HG02884 (cell line): ENCODE measurements around the gene FLOT1.
A peak's percentile ranks its signal among the peaks of the same experiment; 100 is the strongest.
"Not testable (repeated sequence)": the region's sequence is repeated elsewhere in the genome, so short reads cannot be mapped to it uniquely, and the experiment has no call there.

Source experiments
- ATAC-seq: cut with Tn5 transposase; IDR thresholded peaks from one replicate; pipeline ENCODE4 v1.9.1; 2021; ENCODE audit warnings: mild to moderate bottlenecking, moderate library complexity; ENCODE audit not compliant: unreplicated experiment

The FLOT1 gene

DNA sequence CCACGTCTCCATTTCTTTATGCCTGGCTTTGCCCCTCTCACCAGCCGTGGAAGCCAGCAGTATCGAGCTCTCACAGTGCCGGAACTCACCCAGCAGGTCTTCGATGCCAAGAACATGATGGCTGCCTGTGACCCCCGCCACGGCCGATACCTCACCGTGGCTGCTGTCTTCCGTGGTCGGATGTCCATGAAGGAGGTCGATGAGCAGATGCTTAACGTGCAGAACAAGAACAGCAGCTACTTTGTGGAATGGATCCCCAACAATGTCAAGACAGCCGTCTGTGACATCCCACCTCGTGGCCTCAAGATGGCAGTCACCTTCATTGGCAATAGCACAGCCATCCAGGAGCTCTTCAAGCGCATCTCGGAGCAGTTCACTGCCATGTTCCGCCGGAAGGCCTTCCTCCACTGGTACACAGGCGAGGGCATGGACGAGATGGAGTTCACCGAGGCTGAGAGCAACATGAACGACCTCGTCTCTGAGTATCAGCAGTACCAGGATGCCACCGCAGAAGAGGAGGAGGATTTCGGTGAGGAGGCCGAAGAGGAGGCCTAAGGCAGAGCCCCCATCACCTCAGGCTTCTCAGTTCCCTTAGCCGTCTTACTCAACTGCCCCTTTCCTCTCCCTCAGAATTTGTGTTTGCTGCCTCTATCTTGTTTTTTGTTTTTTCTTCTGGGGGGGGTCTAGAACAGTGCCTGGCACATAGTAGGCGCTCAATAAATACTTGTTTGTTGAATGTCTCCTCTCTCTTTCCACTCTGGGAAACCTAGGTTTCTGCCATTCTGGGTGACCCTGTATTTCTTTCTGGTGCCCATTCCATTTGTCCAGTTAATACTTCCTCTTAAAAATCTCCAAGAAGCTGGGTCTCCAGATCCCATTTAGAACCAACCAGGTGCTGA is 18.4 kb downstream of the FLOT1 start:
- not testable (repeated sequence) for ATAC-seq

DNA sequence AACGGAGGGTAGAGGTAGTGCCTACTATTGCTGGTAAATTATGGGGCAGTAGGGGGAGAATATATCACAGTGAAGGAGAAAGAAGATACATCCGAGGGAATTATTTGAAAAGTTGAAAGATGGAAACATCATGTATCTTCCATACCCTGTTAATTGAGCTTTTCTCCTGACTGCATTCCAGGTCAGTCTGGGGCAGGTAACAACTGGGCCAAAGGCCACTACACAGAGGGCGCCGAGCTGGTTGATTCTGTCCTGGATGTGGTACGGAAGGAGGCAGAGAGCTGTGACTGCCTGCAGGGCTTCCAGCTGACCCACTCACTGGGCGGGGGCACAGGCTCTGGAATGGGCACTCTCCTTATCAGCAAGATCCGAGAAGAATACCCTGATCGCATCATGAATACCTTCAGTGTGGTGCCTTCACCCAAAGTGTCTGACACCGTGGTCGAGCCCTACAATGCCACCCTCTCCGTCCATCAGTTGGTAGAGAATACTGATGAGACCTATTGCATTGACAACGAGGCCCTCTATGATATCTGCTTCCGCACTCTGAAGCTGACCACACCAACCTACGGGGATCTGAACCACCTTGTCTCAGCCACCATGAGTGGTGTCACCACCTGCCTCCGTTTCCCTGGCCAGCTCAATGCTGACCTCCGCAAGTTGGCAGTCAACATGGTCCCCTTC is 19.2 kb downstream of the FLOT1 start:
- not testable (repeated sequence) for ATAC-seq

DNA sequence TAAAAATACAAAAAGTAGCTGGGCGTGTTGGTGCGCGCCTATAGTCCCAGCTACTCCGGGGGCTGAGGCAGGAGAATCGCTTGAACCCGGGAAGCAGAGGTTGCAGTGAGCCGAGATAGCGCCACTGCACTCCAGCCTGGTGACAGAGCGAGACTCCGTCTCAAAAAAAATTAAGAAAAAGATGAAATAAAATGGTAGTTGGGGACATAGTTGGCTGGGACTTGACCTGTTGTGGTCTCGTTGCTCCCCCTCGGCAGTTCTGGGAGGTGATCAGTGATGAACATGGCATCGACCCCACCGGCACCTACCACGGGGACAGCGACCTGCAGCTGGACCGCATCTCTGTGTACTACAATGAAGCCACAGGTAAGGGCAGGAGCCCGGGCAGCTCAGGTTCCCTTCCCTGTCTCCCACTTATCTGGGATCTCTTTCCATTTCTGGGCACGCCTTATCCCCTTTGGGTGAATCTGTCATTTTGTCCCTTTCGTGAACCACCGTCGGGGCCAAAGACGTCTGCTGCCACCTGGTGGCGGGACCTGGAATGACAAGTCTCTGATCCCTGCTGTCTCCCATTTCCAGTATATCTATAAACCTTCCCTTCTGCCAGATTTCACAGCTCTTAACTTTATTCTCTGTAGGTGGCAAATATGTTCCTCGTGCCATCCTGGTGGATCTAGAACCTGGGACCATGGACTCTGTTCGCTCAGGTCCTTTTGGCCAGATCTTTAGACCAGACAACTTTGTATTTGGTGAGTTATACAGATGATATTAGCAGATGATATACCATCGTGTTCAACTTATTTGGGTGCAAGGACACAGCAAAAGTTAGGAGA is 20.0 kb downstream of the FLOT1 start:
- ATAC-seq, result no peak

DNA sequence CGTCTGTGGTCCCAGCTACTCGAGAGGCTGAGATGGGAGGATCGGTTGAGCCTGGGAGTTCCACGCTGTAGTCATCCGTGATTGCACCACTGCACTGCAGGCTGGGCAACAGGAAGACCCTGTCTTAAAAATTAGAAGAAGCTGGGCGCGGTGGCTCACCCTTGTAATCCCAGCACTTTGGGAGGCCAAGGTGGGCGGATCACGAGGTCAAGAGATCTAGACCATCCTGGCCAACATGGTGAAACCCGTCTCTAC is 20.5 kb downstream of the FLOT1 start:
- not testable (repeated sequence) for ATAC-seq

DNA sequence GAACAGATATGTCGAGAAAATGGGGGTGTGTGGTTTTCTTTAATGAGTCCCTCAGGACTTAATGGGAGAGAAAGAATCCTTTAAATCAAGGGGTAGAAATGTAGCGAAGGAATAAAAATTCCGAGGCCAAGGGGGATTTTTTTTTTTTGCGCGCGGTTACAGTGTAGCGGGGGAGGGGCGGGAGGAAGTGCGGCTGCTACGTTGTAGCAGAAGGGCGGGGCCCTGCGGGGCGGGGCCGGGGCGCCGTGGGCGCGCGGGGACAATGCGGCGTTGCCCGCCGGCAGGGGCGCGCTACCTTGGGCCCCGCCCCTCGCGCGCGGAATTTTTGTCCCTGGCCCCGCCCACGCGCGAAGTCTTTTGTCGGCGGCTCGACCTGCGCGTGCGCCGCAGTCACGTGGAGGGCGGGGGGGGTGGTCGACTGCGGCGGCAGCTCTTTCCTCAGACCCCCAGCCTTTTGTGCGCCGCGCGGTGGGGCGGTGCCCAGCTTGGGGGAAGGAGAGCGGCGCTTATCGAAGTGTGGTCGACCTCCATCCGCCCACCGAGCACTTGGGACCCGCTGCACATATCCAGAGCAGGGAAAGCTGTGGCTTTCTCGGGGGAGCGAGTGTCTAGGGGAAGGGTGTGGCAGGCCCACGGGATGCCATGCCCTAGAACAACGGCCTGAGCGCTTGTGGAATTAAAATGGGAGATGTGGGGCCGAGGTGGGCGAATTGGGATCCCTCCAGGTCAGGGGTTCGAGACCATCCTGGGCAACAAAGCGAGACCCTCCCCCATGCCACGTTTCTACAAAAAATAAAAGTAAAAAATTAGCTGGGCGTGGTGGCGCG is 21.1 kb downstream of the FLOT1 start:
- ATAC-seq, result no peak

DNA sequence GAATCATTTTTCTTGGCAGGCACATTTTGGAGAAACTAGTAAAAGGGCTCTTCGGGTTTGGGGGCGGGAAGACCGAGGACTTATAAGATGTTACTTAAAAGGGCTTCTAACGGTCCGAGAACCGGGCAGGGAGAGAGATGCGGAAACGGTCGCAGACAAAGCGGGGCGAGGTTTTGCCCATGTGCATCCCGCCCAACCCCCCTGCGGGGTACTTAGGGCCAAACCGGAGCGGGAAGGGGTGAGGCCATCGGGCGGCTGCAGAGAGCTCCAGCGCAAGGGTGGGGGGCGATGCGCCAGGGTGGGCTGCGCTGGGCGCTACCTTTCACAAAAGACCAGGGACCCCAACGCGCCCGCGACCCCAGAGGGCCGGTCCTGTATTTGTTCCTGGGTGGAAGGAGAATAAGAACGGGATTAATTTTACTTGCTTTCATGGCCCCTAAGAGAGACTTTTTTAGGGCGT is 21.7 kb downstream of the FLOT1 start:
- no peak for ATAC-seq

DNA sequence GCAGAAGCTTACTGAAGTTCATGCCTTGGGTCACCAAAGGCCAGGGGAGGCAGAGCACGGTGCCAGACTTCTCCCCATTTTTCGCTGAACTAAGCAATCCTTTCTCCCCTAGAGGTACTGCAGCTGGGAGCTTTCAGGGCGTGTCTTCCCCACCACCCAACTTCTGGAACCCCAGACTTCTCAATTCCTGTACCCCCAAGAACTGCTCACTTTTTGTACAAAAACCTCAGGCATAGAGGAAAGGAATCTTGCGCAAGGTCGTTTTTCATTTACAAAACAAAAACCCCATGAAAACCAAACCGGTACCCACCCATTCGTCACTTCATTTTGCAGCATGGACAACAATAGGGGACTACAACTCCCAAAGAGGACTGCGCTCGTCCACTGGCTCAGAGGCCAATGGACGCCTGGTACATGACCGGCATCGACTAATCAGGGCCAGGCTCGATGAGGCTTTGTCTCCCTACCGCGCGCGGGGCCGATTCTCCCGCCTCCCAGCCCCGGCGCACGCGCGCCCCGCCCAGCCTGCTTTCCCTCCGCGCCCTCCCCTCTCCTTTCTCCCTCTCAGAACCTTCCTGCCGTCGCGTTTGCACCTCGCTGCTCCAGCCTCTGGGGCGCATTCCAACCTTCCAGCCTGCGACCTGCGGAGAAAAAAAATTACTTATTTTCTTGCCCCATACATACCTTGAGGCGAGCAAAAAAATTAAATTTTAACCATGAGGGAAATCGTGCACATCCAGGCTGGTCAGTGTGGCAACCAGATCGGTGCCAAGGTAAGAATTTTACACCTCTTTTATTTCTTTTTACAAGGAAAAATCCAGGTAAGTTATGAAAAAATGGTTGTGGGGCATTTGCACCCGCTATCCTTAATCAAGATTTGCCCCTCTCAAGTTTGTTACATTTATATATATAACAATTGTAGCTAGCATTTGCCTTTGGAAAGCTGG is 22.4 kb downstream of the FLOT1 start, which contains the start of gene TUBB:
TSS of gene TUBB (plus strand) at position 562 of the 947 bp plus-strand sequence. CDS start at position 717, 155 bp downstream.
- ATAC-seq, result no peak

DNA sequence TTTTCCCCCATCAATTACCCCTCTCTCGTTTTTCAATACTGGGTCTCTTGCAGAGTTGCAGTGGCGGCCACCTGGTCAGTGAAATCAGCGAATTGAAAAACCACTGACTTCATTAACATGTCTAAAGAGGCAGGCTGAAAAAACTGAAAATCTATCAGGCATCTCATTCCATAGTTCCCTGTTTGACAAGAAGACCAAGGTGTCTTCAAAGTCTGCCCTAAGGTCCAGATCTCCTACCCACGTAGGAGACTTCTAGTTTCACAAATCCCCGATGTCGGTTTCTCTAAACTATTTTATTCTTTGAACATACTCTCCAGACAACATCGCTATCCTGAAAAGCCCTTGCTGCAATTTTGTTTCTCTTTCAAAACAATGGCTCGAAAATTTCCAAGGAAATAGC is 23.1 kb downstream of the FLOT1 start:
- no peak for ATAC-seq

DNA sequence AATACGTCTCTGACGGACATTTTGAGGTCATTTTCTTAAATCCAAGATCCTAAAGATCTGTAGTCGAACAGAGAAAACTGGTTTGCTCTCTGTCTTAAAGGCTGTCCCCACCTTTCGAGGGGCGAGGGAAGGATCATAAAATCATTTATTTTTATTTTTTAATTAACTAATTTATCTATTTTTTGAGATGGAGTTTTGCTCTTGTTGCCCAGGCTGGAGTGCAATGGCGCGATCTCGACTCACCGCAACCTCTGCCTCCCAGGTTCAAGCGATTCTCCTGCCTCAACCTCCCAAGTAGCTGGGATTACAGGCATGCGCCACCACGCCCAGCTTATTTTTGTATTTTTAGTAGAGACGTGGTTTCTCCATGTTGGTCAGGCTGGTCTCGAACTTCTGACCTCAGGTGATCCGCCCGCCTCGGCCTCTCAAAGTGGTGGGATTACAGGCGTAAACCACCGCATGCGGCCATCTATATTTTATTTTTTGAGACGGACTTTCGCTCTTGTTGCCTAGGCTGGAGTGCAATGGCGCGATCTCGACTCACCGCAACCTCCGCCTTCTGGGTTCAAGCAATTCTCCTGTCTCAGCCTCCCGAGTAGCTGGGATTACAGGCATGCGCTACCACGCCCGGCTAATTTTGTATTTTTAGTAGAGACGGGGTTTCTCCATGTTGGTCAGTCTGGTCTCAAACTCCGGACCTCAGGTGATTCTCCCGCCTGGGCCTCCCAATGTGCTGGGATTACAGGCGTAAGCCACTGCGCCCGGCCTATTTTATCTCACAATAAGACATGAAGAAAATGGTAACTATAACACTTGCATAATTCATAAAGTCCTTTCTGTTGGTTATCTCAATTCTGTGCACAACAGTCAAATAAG is 24.4 kb downstream of the FLOT1 start:
- ATAC-seq, result not testable (repeated sequence)

DNA sequence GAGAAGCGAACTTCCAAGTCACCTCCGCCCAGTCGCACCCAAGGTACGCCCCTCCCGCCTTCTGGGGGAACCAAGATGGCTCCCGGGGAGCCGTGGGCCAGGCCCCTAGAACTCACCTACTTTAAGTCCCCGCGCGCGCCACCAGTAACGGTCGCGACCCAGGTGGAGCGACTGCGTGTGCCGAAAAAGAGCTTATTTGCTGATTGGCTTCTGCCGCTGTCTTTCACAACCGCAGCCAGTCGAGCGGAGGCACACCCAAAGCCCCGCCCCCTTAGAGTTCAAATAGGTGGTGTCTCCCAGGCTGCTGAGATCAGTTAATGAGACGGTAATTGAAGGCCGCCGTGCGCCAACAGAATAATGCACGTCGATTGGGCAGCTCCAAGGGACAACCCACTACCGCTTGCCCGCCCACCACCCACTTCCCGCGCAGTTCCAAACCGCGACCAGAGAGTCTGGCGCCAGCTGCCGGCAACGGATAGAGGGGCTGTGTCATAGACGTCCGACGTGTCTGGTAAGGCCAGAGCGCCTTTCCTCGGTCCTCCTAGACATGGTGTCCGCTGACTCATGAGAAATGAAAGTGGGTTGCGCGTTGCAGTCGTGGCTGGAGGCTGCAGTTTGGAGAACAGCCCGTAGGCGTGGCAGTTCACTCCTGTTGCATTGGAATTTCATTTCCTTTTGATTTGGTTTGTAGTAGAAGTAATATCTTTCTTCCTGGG is 25.2 kb downstream of the FLOT1 start, which contains the start of gene MDC1:
TSS of gene MDC1 (minus strand) at position 153 of the 716 bp plus-strand sequence. CDS start 2,106 bp downstream, outside the sequence.
- ATAC-seq, result peak; percentile 70

DNA sequence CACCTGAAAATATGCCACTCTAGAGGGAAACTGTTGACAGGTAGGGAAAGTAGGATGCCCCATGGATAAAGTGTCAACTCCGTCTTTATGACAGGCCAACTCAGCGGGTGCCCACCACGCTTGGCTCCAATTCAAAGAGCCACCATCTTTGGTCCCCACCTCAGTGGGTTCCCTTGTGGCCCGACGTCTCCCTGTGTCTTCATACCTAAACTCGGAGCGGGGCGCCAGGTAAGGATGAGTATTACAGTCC is 25.7 kb downstream of the FLOT1 start:
- no peak for ATAC-seq

DNA sequence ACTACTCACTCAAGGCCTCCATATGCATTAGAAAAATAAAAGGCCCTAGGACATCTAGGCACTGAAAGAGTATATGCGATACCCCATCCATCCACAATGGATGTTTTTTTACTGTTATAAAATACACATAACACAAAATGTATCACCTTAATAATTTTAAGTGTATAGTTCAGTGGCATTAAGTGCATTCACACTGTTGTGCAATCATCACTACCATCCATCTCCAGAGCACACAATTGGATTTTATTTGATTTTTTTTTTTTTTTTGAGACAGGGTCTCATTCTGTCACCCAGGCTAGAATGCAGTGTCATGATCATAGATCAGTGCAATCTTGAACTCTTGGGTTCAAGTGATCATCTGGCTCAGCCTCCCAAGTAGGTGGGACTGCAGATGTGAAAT is 28.2 kb downstream of the FLOT1 start:
- no peak for ATAC-seq

DNA sequence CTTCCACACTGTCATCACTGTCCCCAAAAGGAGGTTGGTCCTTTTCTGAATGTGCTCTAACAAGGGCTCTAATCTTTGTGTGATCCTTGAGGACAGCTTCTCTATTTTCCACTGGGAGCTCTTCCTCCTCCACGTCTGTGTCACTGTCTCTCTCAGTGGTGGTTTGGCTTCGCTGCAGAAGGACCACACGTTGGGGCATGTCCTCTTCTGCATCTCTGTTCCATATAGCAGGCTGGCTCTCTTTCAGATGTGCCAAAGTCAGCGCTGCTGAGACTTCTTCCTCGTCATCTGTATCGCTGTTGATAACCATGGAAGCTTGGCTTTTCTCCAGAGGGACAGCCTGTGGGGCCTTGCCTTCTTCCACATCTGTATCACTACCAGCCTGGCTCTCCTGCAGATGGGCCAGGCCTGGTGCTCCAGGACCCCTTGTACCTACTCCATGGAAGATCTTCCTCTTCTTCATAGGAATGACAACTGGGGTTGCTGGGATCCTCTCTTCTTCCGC is 30.0 kb downstream of the FLOT1 start:
- ATAC-seq, result no peak

DNA sequence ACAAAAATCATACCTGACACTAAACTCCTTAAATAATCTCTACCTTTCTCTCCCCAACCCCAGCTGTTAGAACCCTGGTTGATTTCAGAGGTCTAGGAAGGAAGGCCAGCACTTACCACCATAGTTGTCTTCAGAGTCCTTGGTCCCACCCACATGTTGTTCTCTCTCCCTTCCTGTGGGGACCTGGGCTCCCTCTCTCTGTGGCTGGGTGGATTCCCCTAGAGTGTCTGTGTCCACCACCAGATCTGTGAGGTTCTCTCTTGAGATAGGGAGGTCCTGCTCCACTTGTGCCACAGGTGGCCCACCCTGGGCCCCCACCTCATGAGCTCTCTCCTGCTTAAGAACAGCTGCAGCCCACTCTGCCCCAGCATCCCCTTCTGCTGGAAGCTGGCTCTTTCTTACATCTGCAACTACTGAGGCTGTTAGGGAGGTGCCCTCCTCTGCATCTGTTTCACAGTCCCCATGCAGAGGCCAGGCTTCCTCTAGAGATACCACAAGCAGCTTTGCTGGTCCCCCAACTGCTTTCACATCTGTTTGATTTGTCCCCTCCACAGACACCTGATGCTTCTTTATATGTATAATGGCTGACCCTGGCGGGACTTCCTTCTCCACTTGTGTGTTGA is 30.6 kb downstream of the FLOT1 start:
- ATAC-seq, result no peak

DNA sequence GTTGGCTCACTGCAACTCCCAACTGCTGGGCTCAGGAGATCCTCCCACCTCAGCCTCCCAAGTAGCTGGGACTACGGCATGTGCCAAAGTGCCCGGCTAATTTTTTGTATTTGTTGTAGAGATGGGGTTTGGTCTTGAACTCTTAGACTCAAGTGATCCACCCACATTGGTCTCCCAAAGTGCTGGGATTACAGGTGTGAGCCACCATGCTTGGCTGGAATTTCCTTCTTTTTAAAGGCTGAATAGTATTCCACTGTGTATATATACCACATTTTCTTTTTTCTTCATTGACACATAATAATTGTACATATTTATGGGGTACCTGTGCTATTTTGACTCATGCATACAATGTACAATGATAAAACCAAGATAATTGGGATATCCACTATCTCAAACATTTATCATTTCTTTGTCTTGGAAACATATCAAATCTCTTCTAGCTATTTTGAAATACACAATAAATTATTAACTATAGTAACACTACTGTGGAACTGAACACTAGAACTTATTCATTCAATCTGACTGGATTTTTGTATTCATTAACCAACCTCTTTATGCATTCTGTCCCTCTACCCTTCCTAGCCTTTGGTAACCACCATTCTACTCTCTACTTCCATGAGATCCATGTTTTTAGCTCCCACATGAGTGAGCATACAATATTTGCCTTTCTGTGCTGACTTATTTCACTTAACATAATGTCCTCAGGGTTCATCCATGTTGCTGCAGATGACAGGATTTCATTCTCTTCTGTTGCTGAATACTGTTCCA is 33.2 kb downstream of the FLOT1 start:
- ATAC-seq, result no peak

DNA sequence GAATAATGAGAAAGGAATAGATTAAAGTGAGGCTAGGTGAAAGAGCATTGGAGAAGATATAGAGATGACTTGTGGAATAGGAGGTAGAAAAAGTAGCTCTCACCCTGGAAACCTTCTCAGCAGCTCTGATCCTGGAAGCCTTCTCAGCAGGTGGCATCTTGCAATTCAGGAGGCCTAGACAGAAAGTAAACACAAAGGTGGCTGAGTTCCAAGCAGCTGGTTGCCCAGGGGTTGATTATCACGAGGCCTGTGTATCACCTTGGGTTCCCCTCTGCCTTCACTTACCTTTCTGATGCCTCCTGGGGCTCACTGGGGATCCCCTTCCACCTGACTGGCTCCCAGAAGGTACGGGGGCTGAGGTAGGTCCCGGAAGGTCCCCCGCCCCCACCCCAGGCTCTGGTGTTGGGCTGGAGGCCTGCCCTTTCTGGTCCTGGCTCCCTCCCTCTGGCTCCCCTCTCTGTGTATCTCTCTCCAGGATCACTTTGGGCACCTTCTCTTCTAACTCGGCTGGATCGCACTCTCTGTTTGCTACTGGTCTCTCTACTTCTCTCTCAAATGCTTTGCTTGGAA is 35.1 kb downstream of the FLOT1 start:
- ATAC-seq, result no peak
